Measurements from ENCODE around the gene SERINC2.
A peak's percentile ranks its signal among the peaks of the same experiment; 100 is the strongest.
"Not testable (repeated sequence)": the region's sequence is repeated elsewhere in the genome, so short reads cannot be mapped to it uniquely, and the experiment has no call there.

Gene SERINC2

DNA sequence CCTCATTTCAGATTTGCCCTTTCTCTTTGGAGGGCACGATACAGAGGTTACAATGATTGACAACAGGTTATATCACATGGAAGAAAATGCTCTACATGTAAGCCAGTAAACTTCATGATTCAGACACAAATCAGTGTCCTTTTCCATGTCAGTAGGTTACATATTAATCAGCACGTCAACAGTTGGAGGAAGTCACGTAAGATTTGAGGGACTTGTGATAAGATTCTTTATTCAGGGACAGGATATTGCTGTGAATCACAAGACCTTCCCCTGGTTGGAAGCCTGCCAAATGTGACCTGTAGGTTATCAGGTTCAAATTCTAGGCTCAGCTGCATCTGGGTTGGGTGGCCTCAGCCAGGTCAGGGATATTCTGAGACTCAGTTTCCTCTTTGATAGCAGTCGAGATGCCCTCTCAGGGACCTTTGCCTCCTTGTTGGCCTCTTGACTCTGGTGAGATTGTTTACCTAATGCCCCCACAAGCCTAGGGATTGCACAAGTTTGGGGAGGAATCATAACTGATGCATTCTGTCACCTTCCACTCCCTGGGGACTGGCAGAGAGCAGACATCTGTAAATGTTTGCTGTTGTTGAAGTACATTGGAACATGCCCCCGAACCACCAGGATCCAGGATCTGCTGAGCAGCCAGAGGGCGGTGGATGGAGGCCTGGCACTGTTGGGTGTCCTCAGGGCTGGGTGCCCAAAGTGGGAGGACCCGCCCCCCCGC is 31.9 kb downstream of the SERINC2 start:
- no peak for DNase-seq (ENCODE audit: low read depth, low spot score)
- no peak overlapping the region for H3K4me3 ChIP-seq (ENCODE audit: low read length)

DNA sequence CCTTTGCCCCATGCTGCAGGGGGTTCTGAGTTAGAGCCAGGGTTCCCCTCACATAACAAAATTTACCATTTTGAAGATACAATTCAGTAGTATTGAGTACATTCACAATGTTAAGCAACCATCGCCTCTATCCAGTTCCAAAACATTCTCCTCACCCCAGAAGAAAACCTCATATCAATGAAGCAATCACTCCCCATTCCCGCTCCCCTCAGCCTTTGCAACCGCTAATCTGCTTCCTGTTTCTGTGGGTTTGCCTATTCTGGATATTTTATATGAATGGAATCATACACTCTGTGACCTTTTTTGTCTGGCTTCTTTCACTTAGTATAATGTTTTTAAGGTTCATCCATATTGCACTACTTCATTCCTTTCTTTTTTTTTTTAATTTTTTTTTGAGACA is 32.9 kb downstream of the SERINC2 start:
- no peak for DNase-seq (ENCODE audit: low read depth, low spot score)
- no peak overlapping the region for H3K4me3 ChIP-seq (ENCODE audit: low read length)

DNA sequence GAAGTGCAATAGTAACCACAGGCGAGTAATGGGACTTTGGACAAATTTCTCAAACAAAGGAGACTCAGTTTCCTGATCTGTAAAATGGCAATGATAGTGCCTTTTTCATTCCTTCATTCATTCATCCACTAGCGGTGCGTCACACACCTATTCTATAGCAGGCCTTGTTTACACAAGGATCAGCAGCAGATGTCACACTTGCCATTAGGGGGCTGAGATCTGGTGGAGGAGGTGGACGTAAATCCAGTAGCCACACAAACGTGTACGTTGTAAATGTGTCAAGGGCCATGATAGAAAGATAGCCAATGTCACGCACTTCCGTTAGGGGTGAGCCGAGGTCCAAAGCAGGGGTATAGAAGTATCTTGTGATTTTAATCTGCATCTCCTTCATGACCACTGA is 34.2 kb downstream of the SERINC2 start:
- H3K4me3 ChIP-seq (ENCODE audit: low read length) = no peak overlapping the region
- DNase-seq (ENCODE audit: low read depth, low spot score) = no peak

DNA sequence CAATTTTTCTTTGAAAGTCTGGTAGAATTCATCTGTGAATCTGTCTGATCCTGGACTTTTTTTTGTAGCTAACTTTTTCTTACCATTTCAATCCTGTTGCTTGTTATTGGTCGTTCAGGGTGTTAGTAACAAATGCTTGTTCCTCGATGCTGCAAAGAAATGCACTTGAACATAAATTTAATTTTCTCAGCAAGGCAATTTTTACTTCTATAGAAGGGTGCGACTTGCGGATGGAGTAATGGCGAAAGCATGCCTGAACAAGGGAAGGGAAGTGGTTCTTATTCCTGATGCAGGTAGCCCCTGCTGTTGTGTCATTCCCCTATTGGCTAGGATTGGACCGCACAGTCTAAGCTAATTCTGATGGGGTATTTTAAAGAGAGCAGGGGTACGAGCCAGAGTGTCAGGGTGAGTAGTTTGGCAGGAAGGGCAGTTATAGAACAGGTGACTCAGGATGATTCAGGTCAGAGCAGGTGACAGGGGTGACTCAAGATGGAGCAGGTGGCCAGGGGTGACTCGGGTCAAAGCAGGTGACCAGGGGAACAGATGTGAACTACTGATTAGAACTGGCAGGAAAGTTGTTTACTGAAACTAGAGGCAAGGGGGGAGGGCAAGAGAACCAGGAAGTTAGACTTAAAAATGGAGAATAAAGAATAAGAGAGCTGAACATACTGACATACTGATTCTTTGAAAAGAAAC is 40.5 kb downstream of the SERINC2 start:
- H3K4me3 ChIP-seq (ENCODE audit: low read length) = no peak overlapping the region
- DNase-seq (ENCODE audit: low read depth, low spot score) = no peak

DNA sequence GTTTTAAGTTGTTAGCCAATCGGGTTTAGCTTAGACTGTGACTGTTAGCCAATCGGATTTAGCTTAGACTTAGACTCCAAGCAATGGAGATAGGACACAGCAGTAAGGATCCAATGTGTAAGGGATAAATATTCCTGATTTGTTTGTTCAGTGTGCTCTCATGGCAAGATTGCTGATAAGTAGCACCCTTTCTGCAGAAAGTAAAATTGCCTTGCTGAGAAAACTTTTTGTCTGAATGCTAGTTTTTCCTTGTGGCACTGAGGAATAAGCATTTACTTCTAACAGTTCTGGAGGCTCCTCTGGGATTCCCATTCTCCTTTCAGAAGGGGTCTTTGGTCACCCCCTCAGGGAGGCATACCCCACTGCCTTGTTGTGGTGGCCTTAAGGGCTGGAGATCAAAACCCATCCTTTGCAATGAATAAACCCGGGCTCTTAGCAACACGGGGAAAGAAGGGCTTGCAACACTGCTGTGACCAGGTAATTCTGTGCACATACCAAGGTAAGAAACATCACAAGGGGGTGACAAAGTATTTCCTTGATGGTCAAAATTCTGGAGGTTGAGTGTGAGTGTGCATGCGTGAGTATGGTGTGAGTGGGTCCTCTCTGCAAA is 45.4 kb downstream of the SERINC2 start:
- no peak overlapping the region for H3K4me3 ChIP-seq (ENCODE audit: low read length)
- DNase-seq (ENCODE audit: low read depth, low spot score) = no peak

DNA sequence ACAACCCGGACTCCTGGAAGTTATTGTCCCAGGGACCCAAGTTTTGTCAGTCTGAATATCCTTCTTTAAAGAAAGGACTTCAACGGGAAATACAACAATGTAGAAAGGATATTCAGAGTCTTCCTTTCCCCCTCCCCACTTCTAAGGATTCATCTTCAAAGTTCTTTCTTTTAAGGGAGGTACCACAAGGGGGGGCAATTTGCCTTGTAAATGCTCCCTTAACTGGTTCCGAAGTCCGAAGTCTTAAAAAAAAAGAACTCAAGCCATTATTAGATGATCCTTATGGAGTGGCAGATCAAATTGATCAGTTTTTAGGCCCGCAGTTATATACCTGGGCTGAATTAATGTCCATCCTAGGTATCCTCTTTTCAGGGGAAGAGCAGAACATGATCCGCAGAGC is 47.0 kb downstream of the SERINC2 start:
- H3K4me3 ChIP-seq (ENCODE audit: low read length) = no peak overlapping the region
- no peak for DNase-seq (ENCODE audit: low read depth, low spot score)

DNA sequence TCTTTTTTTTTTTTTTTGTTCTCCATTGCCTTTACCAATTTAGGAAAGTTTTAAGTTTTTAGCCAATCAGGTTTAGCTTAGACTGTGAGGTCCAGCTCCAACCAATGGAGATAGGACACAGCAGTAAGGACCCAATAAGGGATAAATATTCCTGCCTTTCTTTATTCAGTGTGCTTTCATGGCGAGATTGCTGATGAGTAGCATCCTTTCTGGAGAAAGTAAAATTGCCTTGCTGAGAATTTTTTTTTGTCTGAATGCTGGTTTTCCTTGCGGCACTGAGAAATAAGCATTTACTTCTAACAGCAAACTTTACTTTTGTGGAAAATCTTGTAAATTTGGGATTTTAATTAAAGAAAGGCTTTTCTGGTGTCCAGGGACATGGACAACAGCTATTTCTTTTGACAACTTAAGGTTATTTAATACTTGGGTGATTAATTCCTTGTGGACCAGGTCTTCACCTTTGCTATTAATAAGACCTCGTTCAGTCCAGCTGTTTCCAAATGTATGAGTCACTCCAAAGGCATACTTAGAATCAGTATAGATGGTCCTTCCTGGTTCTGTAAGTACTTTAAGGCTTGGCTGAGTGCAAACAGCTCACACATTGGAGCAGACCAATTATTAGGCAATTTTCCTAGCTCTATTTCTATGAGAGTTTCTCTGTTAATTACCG is 54.1 kb downstream of the SERINC2 start:
- DNase-seq (ENCODE audit: low read depth, low spot score) = no peak
- no peak overlapping the region for H3K4me3 ChIP-seq (ENCODE audit: low read length)

DNA sequence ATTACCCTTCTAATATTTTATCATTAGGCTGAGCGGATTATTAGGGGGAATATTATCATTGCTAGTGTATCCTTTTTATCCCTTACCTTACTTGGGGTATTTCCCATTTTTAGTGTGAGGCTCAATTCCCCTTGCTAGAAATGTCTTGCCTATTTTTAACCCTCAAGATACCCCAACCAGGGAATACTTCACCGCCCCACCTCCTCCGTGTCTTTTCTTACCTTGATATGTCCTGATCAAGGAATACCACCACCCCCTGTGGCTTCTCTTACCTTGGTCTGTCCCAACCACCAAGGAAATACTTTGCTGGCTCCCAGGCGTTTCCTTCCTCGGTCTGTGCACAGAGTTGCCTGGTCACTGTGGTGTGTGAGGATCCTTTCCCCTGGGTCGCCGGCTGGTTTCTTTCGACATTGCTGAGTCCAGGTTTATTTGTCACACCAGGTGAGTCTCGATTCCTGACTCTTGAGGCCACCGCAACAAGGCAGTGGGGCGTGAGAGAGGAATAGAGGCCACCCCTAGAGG is 57.8 kb downstream of the SERINC2 start:
- H3K4me3 ChIP-seq (ENCODE audit: low read length) = no peak overlapping the region
- no peak for DNase-seq (ENCODE audit: low read depth, low spot score)

DNA sequence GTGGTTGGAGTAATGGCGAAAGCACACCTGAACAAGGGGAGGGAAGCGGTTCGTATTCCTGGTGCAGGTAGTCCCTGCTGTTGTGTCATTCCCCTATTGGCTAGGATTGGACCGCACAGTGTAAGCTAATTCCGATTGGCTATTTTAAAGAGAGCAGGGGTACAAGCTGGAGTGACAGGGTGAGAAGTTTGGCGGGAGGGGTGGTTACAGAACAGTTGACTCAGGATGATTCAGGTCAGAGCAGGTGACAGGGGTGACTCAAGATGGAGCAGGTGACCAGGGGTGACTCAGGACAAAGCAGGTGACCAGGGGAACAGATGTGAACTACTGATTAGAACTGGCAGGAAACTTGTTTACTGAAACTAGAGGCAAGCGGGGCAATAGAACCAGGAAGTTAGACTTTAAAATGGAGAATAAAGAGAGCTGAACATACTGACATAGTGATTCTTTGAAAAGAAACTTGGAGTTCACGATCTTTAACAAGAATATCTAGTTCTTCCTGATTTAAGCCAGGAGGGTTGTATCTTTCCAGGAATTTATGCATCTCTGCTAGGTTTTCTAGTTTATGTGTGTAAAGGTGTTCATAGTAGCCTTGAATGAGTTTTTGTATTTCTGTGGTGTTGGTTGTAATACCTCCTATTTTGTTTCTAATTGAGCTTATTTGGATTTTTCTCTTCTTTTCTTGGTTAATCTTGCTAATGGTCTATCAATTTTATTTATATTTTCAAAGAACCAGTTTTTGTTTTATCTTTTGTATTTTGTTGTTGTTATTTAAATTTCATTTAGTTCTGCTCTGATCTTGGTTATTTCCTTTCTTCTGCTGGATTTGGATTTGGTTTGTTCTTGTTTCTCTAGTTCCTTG is 58.7 kb downstream of the SERINC2 start:
- not testable (repeated sequence) for DNase-seq (ENCODE audit: low read depth, low spot score); H3K4me3 ChIP-seq (ENCODE audit: low read length)

DNA sequence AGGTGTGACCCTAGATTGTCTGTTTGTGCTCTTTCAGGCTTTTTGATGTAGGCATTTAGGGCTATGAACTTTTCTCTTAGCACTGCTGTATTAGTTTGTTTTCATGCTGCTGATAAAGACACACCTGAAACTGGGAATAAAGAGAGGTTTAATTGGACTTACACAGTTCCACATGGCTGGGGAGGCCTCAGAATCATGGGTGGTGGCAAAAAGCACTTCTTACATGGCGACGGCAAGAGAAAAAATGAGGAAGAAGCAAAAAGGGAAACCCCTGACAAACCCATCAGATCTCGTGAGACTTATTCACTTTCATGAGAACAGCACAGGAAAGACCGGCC is 59.3 kb downstream of the SERINC2 start:
- not testable (repeated sequence) for DNase-seq (ENCODE audit: low read depth, low spot score); H3K4me3 ChIP-seq (ENCODE audit: low read length)

DNA sequence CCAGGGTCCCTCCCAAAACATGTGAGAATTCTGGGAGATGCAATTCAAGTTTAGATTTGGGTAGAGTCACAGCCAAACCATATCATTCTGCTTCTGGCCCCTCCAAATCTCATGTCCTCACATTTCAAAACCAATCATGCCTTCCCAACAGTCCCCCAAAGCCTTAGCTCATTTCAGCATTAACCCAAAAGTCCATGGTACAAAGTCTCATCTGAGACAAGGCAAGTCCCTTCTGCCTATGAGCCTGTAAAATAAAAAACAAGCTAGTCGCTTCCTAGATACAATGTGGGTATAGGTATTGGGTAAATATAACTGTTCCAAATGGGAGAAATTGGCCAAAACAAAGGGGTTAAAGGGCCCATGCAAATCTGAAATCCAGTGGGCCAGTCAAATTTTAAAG is 59.7 kb downstream of the SERINC2 start:
- H3K4me3 ChIP-seq (ENCODE audit: low read length); DNase-seq (ENCODE audit: low read depth, low spot score): not testable (repeated sequence)

DNA sequence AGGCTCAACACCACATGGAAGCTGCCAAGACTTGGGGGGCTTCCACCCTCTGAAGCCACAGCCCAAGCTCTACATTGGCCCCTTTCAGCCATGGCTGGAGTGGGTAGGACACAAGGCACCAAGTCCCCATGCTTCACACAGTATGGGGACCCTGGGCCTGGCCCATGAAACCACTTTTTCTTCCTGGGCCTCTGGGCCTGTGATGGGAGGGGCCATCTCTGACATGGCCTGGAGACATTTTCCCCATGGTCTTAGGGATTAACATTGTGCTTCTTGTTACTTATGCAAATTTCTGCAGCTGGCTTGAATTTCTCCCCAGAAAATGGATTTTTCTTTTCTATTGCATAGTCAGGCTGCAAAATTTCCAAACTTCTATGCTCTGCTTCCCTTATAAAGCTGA is 60.5 kb downstream of the SERINC2 start:
- DNase-seq (ENCODE audit: low read depth, low spot score); H3K4me3 ChIP-seq (ENCODE audit: low read length): not testable (repeated sequence)

DNA sequence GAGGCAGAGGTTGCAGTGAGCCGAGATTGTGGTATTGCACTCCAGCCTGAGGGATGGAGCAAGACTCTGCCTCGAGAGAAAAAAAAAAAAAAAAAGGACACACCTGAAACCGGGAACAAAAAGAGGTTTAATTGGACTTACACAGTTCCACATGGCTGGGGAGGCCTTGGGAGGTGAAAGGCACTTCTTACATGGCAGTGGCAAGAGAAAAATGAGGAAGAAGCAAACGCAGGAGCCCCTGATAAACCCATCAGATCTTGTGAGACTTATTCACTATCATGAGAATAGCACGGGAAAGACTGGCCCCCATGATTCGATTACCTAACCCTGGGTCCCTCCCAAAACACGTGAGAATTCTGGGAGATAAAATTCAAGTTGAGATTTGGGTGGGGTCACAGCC is 61.6 kb downstream of the SERINC2 start:
- H3K4me3 ChIP-seq (ENCODE audit: low read length); DNase-seq (ENCODE audit: low read depth, low spot score): not testable (repeated sequence)

DNA sequence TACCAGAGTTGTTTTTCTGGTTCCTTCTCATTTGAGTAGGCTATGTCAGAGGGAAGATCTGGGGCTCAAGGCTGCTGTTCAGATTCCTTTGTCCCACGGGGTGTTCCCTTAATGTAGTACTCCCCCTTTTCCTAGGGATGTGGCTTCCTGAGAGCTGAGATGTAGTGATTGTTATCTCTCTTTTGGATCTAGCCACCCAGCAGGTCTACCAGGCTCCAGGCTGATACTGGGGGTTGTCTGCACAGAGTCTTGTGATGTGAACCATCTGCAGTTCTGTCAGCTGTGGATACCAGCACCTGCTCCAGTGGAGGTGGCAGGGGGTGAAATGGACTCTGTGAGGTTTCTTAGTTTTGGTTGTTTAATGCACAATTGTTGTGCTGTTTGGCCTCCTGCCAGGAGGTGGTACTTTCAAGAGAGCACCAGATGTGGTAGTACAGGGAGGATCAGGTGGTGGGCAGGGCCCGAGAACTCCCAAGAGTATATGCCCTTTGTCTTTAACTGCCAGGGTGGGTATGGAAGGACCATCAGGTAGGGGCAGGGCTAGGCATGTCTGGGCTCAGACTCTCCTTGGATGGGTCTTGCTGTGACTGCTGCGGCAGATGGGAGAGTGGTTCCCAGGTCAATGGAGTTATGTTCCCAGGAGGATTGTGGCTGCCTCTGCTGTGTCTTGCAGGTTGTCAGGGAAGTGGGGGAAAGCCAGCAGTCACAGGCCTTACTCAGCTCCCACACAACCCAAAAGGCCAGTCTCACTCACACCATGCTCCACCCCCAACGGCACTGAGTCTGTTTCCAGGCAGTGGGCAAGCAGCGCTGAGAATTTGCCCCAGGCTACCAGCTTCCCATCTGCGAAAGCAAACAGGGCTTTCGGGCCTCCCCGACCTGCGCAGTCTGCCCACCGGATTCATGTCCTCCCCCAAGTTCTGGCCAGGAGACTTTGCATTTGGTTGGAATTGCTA is 64.2 kb downstream of the SERINC2 start:
- DNase-seq (ENCODE audit: low read depth, low spot score) = peak; percentile 97
- 0 out of 2 replicates have a peak overlapping the region, but pooled peaks have one; percentile 5 for H3K4me3 ChIP-seq (ENCODE audit: low read length)

DNA sequence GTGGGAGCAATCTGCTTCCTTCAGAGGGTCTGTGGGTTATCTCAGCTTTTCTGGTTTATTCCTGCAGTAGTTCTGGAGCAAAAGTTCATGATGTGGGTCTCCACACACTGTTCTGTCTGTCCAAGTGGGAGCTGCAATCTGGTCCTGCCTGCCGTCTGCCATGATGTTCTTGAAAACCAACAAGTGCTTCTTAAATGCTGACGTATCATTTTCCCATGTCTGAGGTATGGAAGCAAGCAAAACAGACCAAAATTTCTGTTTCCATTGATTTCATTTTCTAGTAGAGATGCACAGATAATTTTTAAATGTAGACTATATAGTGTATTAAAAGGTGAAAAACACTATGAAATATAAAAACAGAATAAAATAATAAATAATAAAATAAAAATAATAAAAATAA is 65.2 kb downstream of the SERINC2 start:
- H3K4me3 ChIP-seq (ENCODE audit: low read length) = no peak overlapping the region
- no peak for DNase-seq (ENCODE audit: low read depth, low spot score)

DNA sequence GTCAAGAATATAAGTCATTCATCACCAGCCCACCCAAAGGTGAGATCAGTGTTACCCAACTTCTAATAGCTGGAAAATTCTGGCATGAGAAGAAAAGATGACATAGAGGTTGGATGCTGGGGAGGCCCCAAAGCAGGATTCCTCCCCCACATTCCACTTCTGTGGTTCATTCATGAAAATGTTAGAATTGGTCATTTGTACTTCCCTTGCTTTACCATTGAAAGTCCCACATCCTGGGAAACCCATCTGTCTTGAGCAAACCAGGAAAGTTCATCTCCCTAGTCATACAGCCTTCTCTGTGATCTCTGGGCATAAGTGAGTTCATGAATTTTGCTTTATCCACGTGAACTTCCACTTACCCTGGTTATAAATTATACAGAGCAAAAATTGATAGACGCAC is 66.8 kb downstream of the SERINC2 start:
- DNase-seq (ENCODE audit: low read depth, low spot score) = no peak

DNA sequence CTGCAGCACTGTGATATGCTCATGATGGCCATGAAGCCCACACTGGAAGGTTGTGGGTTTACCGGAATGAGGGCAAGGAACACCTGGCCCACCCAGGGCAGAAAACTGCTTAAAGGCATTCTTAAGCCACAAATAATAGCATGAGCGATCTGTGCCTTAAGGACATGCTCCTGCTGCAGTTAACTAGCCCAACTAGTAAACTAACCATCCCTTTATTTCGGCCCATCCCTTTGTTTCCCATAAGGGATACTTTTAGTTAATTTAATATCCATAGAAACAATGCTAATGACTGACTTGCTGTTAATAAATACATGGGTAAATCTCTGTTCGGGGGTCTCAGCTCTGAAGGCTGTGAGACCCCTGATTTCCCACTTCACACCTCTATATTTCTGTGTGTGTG is 67.4 kb downstream of the SERINC2 start:
- not testable (repeated sequence) for H3K4me3 ChIP-seq (ENCODE audit: low read length); DNase-seq (ENCODE audit: low read depth, low spot score)

More for the DNA sequence above, 66.8 kb downstream of the SERINC2 start:
- no peak overlapping the region for H3K4me3 ChIP-seq (ENCODE audit: low read length)

DNA sequence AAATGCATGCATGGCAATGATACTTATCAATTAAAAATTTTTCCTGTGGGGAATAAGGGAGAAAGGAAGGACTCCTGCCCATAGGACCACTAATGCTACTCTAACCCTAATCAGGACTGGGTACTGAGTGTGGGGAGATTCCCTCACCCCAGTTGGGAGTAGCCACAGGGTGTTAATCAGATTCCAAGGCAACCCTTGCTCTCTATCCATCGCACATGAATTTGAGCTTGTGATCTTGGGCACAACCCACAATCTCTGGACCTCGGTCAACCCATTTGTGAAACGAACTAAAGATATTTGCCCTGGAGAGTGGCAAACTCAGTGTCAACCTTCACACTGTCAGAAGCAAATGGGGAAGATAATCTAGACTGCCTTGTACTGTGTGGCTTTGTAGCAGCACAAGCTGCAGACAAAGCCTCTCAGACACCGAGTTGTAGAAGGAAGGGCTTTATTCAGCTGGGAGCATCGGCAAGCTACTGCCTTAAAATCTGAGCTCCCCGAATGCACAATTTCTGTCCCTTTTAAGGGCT is 69.5 kb downstream of the SERINC2 start:
- DNase-seq (ENCODE audit: low read depth, low spot score) = no peak
- H3K4me3 ChIP-seq (ENCODE audit: low read length) = no peak overlapping the region
